ENCODE measurements around the gene NFATC2. TPM values are rescaled to one million over a fixed set of nuclear protein-coding genes. Genes with fewer than 3 reads are reported as not detected.

Gene NFATC2
- total and polyA plus RNA-seq, 2 of the 8 experiments (the other 6 are each of a cell fraction or from before 2014, with no cell fraction given): 0.27 to 0.91 TPM

DNA sequence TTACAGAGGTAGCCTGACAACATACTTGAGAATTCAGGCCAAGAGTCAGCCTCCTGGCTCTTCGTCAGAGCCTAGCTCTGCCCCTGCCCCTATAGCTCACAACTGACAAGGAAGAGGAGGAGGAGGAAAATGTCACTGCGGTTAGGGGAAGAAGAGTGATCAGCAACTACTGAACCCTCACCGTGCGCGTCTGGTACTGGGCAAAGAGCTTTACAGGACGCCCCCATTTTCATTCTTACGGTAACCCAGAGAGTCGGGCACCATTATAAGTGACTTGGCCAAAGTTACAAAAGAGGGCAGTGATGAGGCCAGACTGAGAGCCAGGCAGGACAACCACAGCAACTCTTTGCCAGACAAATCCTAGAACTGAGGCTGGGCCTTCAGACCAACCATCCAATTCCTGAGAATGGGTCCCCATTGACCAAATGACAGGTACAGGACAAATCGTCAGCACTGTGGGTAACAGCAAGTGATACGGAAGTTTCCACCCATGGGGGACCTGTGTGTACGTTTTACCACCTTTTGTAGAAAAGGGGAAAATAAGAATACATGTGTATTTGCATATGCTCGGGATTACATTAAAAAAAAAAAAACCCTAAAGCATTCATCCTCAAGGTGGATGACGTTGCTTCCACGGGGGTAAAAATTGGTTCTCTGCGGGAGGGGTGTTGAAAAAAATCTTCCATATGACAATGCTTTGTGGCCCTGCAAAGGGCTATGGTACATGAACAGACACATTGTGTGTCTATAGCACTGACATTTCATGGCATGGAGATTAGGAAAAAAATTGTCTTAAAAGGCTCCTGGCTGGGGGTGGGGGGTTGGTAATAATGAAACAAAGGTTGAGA, 118.0 kb downstream of the NFATC2 start:
- Histone ChIP-seq H3K9ac (replicated peaks in 1 of 4; ENCODE audit: extremely low read depth in 1 of 4, low read depth in 3 of 4, low read length in 3 of 4) (no peak overlapping the region), H2AFZ (ENCODE audit: low read length) (no peak overlapping the region), H4K91ac (replicated peaks; ENCODE audit: insufficient read length, low read length) (no peak overlapping the region), H2BK12ac (ENCODE audit: low read depth, low read length) (peak overlapping the region; percentile 92; the same call in 1 of the 2 replicates), H3K79me1 (ENCODE audit: low read depth, low read length) (no peaks in the 10 kb centered on the region), H3K56ac (replicated peaks; ENCODE audit: insufficient read length, low read depth, low read length) (no peak overlapping the region), H3K4me1 (replicated peaks in 1 of 4; ENCODE audit: control insufficient read depth in 3 of 4, insufficient read depth in 4 of 4, low read length in 3 of 4) (peaks cover 8 to 20% (median 11%) of the 10 kb centered on the region in 4 experiments), H2BK15ac (ENCODE audit: low read length) (peak overlapping the region; percentile 92; the same call in 1 of the 2 replicates), H3K4me3 (ENCODE audit: extremely low read depth in 1 of 4, insufficient read depth in 2 of 4, low read depth in 3 of 4, low read length in 4 of 4) (no peak overlapping the region), H4K8ac (ENCODE audit: extremely low read depth, insufficient read depth, low read length) (no peak overlapping the region), H3K9me3 (ENCODE audit: insufficient read depth in 2 of 2, low read depth in 1 of 2, low read length in 1 of 2) (no peaks in the 10 kb centered on the region), H2BK20ac (ENCODE audit: low read length) (no peak overlapping the region), H4K20me1 (replicated peaks in 1 of 2; ENCODE audit: control insufficient read depth in 1 of 2, insufficient read depth in 2 of 2, low read length in 2 of 2) (no peaks in the 10 kb centered on the region), H3K4ac (replicated peaks; ENCODE audit: insufficient read length, low read depth, low read length) (no peak overlapping the region), H3K36me3 (ENCODE audit: control insufficient read depth in 2 of 4, insufficient read depth in 4 of 4, low read length in 3 of 4) (no peaks in the 10 kb centered on the region), H4K5ac (ENCODE audit: insufficient read length, low read depth, low read length) (no peak overlapping the region), H3K27me3 (replicated peaks in 1 of 4; ENCODE audit: control insufficient read depth in 3 of 4, extremely low read depth in 1 of 4, insufficient read depth in 3 of 4, low read length in 3 of 4) (no peaks in the 10 kb centered on the region; a peak in 1 of 7 replicates), H3K4me2 (ENCODE audit: insufficient read depth in 1 of 2, low read depth in 2 of 2, low read length in 2 of 2) (peak overlapping the region; percentile 32 to 39; a peak in 3 of 4 replicates), H2BK5ac (ENCODE audit: low read depth, low read length) (no peak overlapping the region), H3K14ac (ENCODE audit: insufficient read length) (no peak overlapping the region), H2BK120ac (replicated peaks; ENCODE audit: low read depth, low read length) (no peak overlapping the region), H3K23me2 (ENCODE audit: low read depth, low read length) (no peaks in the 10 kb centered on the region; the same call in 1 of the 2 replicates), H3K27ac (ENCODE audit: low read depth, low read length) (no peak overlapping the region), H3K18ac (ENCODE audit: extremely low read depth, low read length) (no peak overlapping the region; the same call in 1 of the 2 replicates), H3K79me2 (ENCODE audit: control insufficient read depth in 1 of 2, insufficient read depth in 2 of 2, low read length in 2 of 2) (no peaks in the 10 kb centered on the region), H3K23ac (ENCODE audit: insufficient read length) (no peak overlapping the region), H2AK5ac (ENCODE audit: low read depth, low read length) (0 out of 2 replicates have a peak overlapping the region, but pooled peaks have one; percentile 19)
- ChIA-PET CTCF (ENCODE audit: partially characterized antibody) (interaction anchor here (0.6 to 1.3 kb wide), 7 partner anchors 10 to 170 kb away, joined by 3 to 5 read pairs (median 4); partner anchors contain the start of gene NFATC2), POLR2A (ENCODE audit: partially characterized antibody) (interaction anchor here (1.0 kb wide), 1 partner anchor 58 kb away, joined by 3 read pairs; no protein-coding TSS in a partner anchor)
- FAIRE-seq: no peak
- no peak for DNase-seq (ENCODE audit: low read depth in 1 of 2, low spot score in 2 of 2)
- 83% methylated on average over 15 of the region's 15 CpGs; no CpG with 5 or more reads in 1 of the 2 experiments for WGBS, 2 experiments (ENCODE audit: extremely low coverage in 1 of 2, insufficient coverage in 1 of 2, insufficient read length in 1 of 2, insufficient replicate concordance in 2 of 2, low coverage in 1 of 2, low lambda C conversion rate in 2 of 2, missing lambda C conversion rate in 1 of 2)
- TF ChIP-seq RNF2 (IDR thresholded peaks at IDR 0.05; ENCODE audit: borderline replicate concordance, low read depth, low read length, missing control alignments, poor library complexity, severe bottlenecking) (no peak), RFX5 (IDR thresholded peaks at IDR 0.05; ENCODE audit: borderline replicate concordance, low read depth, low read length) (no peak), CBX8 (IDR thresholded peaks at IDR 0.05; ENCODE audit: borderline replicate concordance, low read depth, low read length) (no peak)
